ENCODE results near the gene CNPY4.
"Not testable (repeated sequence)": the region's sequence is repeated elsewhere in the genome, so short reads cannot be mapped to it uniquely, and the experiment has no call there.

CNPY4 gene

GRCh38 chr7:100142461-100142860, 23.0 kb downstream of the CNPY4 start:
- H2BK15ac ChIP-seq (ENCODE audit: low read depth, poor library complexity, severe bottlenecking), result no peak overlapping the region
- H2BK5ac ChIP-seq (ENCODE audit: low read depth, low read length, poor library complexity, severe bottlenecking), result no peak overlapping the region
- no peak for DNase-seq
- no peak overlapping the region for H3K23ac ChIP-seq (ENCODE audit: low read length in 2 of 2)
- no peaks in the 10 kb centered on the region for H3K4me1 ChIP-seq (ENCODE audit: control insufficient read depth, insufficient read depth, low read depth, low read length)
- H4K8ac ChIP-seq (ENCODE audit: low read length), result no peak overlapping the region
- H3K9me3 ChIP-seq (ENCODE audit: control insufficient read depth, low read length), result no peaks in the 10 kb centered on the region
- H3K9ac ChIP-seq (ENCODE audit: low read length), result no peak overlapping the region
- no peak overlapping the region for H3K14ac ChIP-seq (ENCODE audit: low read length in 2 of 2)
- H3K18ac ChIP-seq (ENCODE audit: low read depth in 1 of 2, low read length in 2 of 2), result no peak overlapping the region
- no peaks in the 10 kb centered on the region for H3K79me1 ChIP-seq (replicated peaks; ENCODE audit: low read length, poor library complexity, severe bottlenecking)
- no peak overlapping the region for H3K27ac ChIP-seq (ENCODE audit: low read length, poor library complexity, severe bottlenecking)
- H3K4me3 ChIP-seq (ENCODE audit: insufficient read depth in 1 of 2, low read depth in 1 of 2, low read length in 2 of 2), result no peak overlapping the region
- H2AFZ ChIP-seq (ENCODE audit: low read depth, low read length), result no peak overlapping the region
- H4K91ac ChIP-seq (ENCODE audit: low read length), result no peak overlapping the region
- H3K4ac ChIP-seq (ENCODE audit: low read depth in 1 of 2, low read length in 2 of 2), result no peak overlapping the region
- WGBS, result 94% methylated on average over 3 of the region's 3 CpGs
- H2BK120ac ChIP-seq (ENCODE audit: low read depth, low read length), result no peak overlapping the region
- no peak overlapping the region for H3K4me2 ChIP-seq (ENCODE audit: low read length, poor library complexity, severe bottlenecking)
- H2AK5ac ChIP-seq (ENCODE audit: low read length, severe bottlenecking), result no peak overlapping the region
- H3K27me3 ChIP-seq (ENCODE audit: control insufficient read depth in 1 of 2, insufficient read depth in 1 of 2, low read length in 2 of 2), result peaks cover 4 to 7% of the 10 kb centered on the region in 2 experiments
- H2BK12ac ChIP-seq (ENCODE audit: low read length in 2 of 2), result no peak overlapping the region
- H3K36me3 ChIP-seq (ENCODE audit: control insufficient read depth in 1 of 2, insufficient read depth in 2 of 2, low read depth in 1 of 2, low read length in 2 of 2), result no peaks in the 10 kb centered on the region

DNA sequence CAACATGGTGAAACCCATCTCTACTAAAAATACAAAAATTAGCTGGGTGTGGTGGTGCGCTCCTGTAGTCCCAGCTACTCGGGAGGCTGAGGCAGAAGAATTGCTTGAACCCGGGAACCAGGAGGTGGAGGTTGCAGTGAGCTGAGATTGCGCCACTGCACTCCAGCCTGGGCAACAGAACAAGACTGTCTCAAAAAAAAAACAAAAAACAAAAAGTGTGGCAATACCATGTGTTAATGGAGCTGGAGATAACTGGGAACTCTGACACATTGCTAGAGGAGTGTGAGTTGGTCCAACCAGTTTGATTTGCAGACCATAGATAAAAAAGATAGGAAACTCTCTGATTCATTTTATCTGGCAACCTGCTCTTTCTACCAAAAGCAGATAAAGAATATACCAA, 26.9 kb downstream of the CNPY4 start:
- H2AFZ ChIP-seq (ENCODE audit: low read depth, low read length); H2BK120ac ChIP-seq (ENCODE audit: low read depth, low read length); DNase-seq; H3K9ac ChIP-seq (ENCODE audit: low read length); H3K79me1 ChIP-seq (replicated peaks; ENCODE audit: low read length, poor library complexity, severe bottlenecking); H3K9me3 ChIP-seq (ENCODE audit: control insufficient read depth, low read length); H3K4ac ChIP-seq (ENCODE audit: low read depth in 1 of 2, low read length in 2 of 2); H2BK5ac ChIP-seq (ENCODE audit: low read depth, low read length, poor library complexity, severe bottlenecking); H3K4me2 ChIP-seq (ENCODE audit: low read length, poor library complexity, severe bottlenecking); H3K27me3 ChIP-seq (ENCODE audit: control insufficient read depth in 1 of 2, insufficient read depth in 1 of 2, low read length in 2 of 2); H4K8ac ChIP-seq (ENCODE audit: low read length); H3K4me3 ChIP-seq (ENCODE audit: insufficient read depth in 1 of 2, low read depth in 1 of 2, low read length in 2 of 2); H3K23ac ChIP-seq (ENCODE audit: low read length in 2 of 2); H4K91ac ChIP-seq (ENCODE audit: low read length); H3K18ac ChIP-seq (ENCODE audit: low read depth in 1 of 2, low read length in 2 of 2); H3K27ac ChIP-seq (ENCODE audit: low read length, poor library complexity, severe bottlenecking); H3K14ac ChIP-seq (ENCODE audit: low read length in 2 of 2); H2BK15ac ChIP-seq (ENCODE audit: low read depth, poor library complexity, severe bottlenecking); H3K4me1 ChIP-seq (ENCODE audit: control insufficient read depth, insufficient read depth, low read depth, low read length); H2AK5ac ChIP-seq (ENCODE audit: low read length, severe bottlenecking); H2BK12ac ChIP-seq (ENCODE audit: low read length in 2 of 2); H3K36me3 ChIP-seq (ENCODE audit: control insufficient read depth in 1 of 2, insufficient read depth in 2 of 2, low read depth in 1 of 2, low read length in 2 of 2): not testable (repeated sequence)
- WGBS, result 96% methylated on average over 4 of the region's 4 CpGs

DNA sequence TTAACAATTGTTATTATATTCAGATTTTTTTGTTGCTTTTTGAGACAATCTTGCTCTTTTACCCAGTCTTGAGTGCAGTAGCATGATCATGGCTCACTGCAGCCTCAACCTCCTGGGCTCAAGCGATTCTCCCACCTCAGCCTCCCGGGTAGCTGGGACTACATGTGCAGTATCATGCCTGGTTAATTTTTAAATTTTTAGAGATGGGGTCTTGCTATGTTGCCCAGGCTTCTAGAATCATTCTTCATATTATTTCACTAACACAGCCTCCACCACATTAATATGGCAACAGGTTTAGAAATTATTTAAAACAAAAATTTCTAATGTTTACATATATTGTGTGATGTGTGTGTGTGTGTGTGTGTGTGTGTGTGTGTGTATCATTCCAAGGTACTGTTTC, 27.8 kb downstream of the CNPY4 start:
- no peaks in the 10 kb centered on the region for H3K9me3 ChIP-seq (ENCODE audit: control insufficient read depth, low read length)
- 100% methylated on average over 1 of the region's 2 CpGs for WGBS
- DNase-seq, result no peak
- peaks cover 9% of the 10 kb centered on the region for H3K4me1 ChIP-seq (ENCODE audit: control insufficient read depth, insufficient read depth, low read depth, low read length)
- H3K4ac ChIP-seq (ENCODE audit: low read depth in 1 of 2, low read length in 2 of 2), result no peak overlapping the region
- H3K14ac ChIP-seq (ENCODE audit: low read length in 2 of 2), result no peak overlapping the region
- H4K91ac ChIP-seq (ENCODE audit: low read length), result no peak overlapping the region
- no peak overlapping the region for H3K4me3 ChIP-seq (ENCODE audit: insufficient read depth in 1 of 2, low read depth in 1 of 2, low read length in 2 of 2)
- no peak overlapping the region for H2AFZ ChIP-seq (ENCODE audit: low read depth, low read length)
- H3K27ac ChIP-seq (ENCODE audit: low read length, poor library complexity, severe bottlenecking), result no peak overlapping the region
- no peak overlapping the region for H3K4me2 ChIP-seq (ENCODE audit: low read length, poor library complexity, severe bottlenecking)
- peaks cover 10% of the 10 kb centered on the region for H3K79me1 ChIP-seq (replicated peaks; ENCODE audit: low read length, poor library complexity, severe bottlenecking)
- no peak overlapping the region for H3K9ac ChIP-seq (ENCODE audit: low read length)
- H3K23ac ChIP-seq (ENCODE audit: low read length in 2 of 2), result no peak overlapping the region
- H2AK5ac ChIP-seq (ENCODE audit: low read length, severe bottlenecking), result no peak overlapping the region
- H2BK15ac ChIP-seq (ENCODE audit: low read depth, poor library complexity, severe bottlenecking), result no peak overlapping the region
- H4K8ac ChIP-seq (ENCODE audit: low read length), result no peak overlapping the region
- no peak overlapping the region for H2BK120ac ChIP-seq (ENCODE audit: low read depth, low read length)
- H3K36me3 ChIP-seq (ENCODE audit: control insufficient read depth in 1 of 2, insufficient read depth in 2 of 2, low read depth in 1 of 2, low read length in 2 of 2), result peaks cover 5 to 9% of the 10 kb centered on the region in 2 experiments
- H3K18ac ChIP-seq (ENCODE audit: low read depth in 1 of 2, low read length in 2 of 2), result no peak overlapping the region
- H2BK12ac ChIP-seq (ENCODE audit: low read length in 2 of 2), result no peak overlapping the region
- H2BK5ac ChIP-seq (ENCODE audit: low read depth, low read length, poor library complexity, severe bottlenecking), result no peak overlapping the region
- H3K27me3 ChIP-seq (ENCODE audit: control insufficient read depth in 1 of 2, insufficient read depth in 1 of 2, low read length in 2 of 2), result no peaks in the 10 kb centered on the region

- H3K27me3 ChIP-seq (ENCODE audit: control insufficient read depth in 1 of 2, insufficient read depth in 1 of 2, low read length in 2 of 2), result no peaks in the 10 kb centered on the region
- peak overlapping the region; percentile 41 to 73 for H3K18ac ChIP-seq (ENCODE audit: low read depth in 1 of 2, low read length in 2 of 2)
- H3K9me3 ChIP-seq (ENCODE audit: control insufficient read depth, low read length), result no peaks in the 10 kb centered on the region
- peak overlapping the region; percentile 53 for H2AK5ac ChIP-seq (ENCODE audit: low read length, severe bottlenecking)
- peak overlapping the region; percentile 96 for H4K8ac ChIP-seq (ENCODE audit: low read length)
- peak overlapping the region; percentile 93 for H3K9ac ChIP-seq (ENCODE audit: low read length)
- H2BK120ac ChIP-seq (ENCODE audit: low read depth, low read length), result no peak overlapping the region
- peak overlapping the region; percentile 90 for H4K91ac ChIP-seq (ENCODE audit: low read length)
- peaks cover 9% of the 10 kb centered on the region for H3K4me1 ChIP-seq (ENCODE audit: control insufficient read depth, insufficient read depth, low read depth, low read length)
- H2BK5ac ChIP-seq (ENCODE audit: low read depth, low read length, poor library complexity, severe bottlenecking), result no peak overlapping the region
- peak overlapping the region in 1 of 2 experiments; percentile 93 for H3K4me3 ChIP-seq (ENCODE audit: insufficient read depth in 1 of 2, low read depth in 1 of 2, low read length in 2 of 2)
- H3K4me2 ChIP-seq (ENCODE audit: low read length, poor library complexity, severe bottlenecking), result peak overlapping the region; percentile 81
- no peak for DNase-seq
- H2BK12ac ChIP-seq (ENCODE audit: low read length in 2 of 2), result peak overlapping the region in 1 of 2 experiments; percentile 42
- H2BK15ac ChIP-seq (ENCODE audit: low read depth, poor library complexity, severe bottlenecking), result no peak overlapping the region
- no peak overlapping the region for H3K23ac ChIP-seq (ENCODE audit: low read length in 2 of 2)
- H3K4ac ChIP-seq (ENCODE audit: low read depth in 1 of 2, low read length in 2 of 2), result peak overlapping the region in 1 of 2 experiments; percentile 90
- peak overlapping the region; percentile 45 for H3K27ac ChIP-seq (ENCODE audit: low read length, poor library complexity, severe bottlenecking)
- peaks cover 6 to 15% of the 10 kb centered on the region in 2 experiments for H3K36me3 ChIP-seq (ENCODE audit: control insufficient read depth in 1 of 2, insufficient read depth in 2 of 2, low read depth in 1 of 2, low read length in 2 of 2)
- no peak overlapping the region for H3K14ac ChIP-seq (ENCODE audit: low read length in 2 of 2)
- H3K79me1 ChIP-seq (replicated peaks; ENCODE audit: low read length, poor library complexity, severe bottlenecking), result peaks cover 12% of the 10 kb centered on the region
- WGBS, result 59% methylated on average over 7 of the region's 14 CpGs
- H2AFZ ChIP-seq (ENCODE audit: low read depth, low read length), result peak overlapping the region; percentile 94
Observed at GRCh38 chr7:100148225-100148558, 28.8 kb downstream of the CNPY4 start.
